Retinal pigment epithelial cell (primary cell): ENCODE data around the gene CAVIN1.

Experiments
- DNase-seq: peaks from one replicate; pipeline ENCODE4 v3.0.0-alpha.2; 2010; ENCODE audit warnings: low read depth
- H3K4me3 ChIP-seq: 2 replicates; pipeline ENCODE4 v1.5.1; 2011; ENCODE audit warnings: mild to moderate bottlenecking, low read length, control low read depth, moderate library complexity
- TF ChIP-seq, protein P1 (sequence below): conservative IDR thresholded peaks from 2 replicates; pipeline ENCODE4 v1.5.1; 2011; ENCODE audit warnings: low read depth, low read length, control low read depth, inconsistent platforms

Gene CAVIN1

DNA sequence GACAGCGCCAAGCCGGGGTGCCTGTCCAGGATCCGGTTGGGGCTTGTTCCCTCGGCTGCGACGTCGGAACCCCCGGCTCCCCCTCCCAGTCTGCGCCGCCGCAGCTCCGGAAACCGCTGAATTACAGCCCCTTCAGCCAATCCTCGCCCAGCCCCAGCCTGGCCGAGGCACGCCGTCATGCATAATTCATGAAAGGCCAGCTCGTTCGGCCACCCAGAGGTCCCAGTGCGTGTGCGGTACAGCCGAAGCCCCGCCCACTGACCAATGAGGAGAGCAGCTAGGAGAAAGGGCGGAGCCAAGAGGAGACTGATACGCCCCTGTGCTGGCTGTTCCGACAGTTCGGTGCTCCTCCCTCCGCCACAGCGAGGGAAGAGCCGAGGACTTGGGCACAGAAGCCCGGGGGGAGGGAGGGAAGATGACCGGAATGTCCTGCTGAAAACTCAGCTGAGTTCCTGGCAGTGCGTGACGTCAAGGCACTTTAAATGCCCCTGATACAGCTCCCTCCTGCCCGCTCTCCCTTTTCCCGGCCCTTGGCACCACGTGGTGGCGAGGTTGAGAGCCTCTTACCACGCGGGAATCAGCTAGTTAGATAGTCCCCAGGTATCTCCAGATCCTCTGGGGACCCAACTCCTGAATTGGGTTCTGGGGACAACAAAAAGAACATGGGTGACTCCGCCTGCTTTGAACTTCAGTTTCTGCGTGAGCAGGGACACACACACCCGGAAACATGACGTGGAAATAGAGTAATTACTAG lies 34.5 kb downstream of the CAVIN1 start, which contains the start of gene STAT3:
TSS of gene STAT3 (minus strand) at position 62 of the 754 bp plus-strand sequence. CDS start 39,926 bp downstream, outside the sequence.
- TF ChIP-seq, protein P1, sequence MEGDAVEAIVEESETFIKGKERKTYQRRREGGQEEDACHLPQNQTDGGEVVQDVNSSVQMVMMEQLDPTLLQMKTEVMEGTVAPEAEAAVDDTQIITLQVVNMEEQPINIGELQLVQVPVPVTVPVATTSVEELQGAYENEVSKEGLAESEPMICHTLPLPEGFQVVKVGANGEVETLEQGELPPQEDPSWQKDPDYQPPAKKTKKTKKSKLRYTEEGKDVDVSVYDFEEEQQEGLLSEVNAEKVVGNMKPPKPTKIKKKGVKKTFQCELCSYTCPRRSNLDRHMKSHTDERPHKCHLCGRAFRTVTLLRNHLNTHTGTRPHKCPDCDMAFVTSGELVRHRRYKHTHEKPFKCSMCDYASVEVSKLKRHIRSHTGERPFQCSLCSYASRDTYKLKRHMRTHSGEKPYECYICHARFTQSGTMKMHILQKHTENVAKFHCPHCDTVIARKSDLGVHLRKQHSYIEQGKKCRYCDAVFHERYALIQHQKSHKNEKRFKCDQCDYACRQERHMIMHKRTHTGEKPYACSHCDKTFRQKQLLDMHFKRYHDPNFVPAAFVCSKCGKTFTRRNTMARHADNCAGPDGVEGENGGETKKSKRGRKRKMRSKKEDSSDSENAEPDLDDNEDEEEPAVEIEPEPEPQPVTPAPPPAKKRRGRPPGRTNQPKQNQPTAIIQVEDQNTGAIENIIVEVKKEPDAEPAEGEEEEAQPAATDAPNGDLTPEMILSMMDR = no peak
- H3K4me3 ChIP-seq = peak within 1 kb of the TSS; percentile 91
- DNase-seq = peak; percentile 97

DNA sequence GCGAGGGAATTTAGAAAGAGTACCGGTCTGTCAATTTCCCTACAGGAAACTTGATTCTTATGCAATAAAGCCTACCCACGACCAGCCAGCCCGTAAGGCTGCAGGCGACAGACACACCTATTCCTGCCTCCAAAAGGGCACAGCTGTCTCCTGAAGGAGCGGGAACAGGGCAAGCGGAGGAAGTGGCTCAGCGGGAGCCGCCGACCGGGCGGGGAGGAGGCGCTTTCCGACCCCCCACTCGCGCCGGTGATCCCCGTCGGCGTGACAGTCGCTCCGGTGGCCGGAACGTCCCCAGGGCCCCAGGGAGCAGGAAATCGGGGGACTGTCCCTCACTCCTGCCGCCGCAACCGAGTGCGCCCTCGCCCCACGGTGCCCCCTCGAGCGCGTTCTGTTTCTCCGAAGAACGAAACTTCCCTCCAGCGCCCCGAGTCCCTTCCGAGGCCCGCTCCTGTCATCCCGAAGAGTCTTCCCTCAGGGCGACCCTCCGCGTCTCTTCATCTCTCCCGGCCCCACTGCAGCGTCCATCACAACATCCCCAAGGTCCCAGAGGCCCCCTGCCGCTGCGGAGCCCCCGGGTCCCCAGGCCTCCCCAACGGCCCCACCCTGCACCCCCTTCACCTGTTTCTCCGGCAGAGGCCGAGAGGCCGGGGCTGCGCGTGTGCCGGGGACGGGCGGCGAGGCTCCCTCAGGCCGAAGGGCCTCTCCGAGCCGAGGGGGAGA lies 35.2 kb downstream of the CAVIN1 start:
- H3K4me3 ChIP-seq = peak overlapping the region; percentile 91
- DNase-seq = no peak
- TF ChIP-seq, protein P1 = no peak

DNA sequence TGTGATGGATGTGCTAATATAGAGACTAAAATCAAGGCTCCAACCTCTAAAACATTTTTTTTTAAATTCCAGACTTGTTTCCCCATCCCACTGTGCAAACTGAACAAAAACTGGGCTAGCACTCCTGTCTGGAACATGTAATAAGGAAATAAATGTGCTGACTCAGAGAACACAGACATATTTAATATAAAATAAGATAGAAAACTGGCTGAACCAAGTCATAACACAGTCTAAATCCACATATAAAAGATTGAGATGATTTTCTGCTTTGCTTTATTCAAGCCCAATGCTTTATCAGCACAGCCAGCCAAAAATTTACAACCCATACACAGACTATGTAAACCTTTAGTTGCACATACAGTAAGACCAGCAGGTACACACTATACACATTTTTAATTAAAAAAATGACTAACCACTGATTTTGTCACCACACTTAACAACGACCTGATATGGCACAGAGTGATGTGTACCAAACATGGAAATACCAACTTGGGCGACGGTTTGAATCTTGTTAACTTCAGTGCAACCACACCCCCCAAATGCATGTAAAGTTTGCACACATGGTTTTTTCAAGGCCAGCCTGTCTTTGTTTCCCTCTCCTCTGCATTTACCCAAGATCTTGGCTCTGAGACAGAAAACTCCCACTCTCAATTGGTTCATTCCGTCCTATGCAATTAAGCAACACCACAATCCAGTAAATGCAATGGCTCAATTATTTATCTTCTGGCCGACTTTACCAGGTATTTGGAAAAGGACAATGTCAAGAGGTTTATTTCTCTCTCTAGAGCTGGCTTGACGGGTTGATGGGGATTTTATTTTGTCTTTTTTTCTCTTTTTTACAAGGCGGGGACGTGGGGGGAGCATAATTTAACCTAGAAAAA lies 36.0 kb downstream of the CAVIN1 start:
- TF ChIP-seq, protein P1 = no peak
- DNase-seq = no peak
- peak overlapping the region; percentile 91 for H3K4me3 ChIP-seq

DNA sequence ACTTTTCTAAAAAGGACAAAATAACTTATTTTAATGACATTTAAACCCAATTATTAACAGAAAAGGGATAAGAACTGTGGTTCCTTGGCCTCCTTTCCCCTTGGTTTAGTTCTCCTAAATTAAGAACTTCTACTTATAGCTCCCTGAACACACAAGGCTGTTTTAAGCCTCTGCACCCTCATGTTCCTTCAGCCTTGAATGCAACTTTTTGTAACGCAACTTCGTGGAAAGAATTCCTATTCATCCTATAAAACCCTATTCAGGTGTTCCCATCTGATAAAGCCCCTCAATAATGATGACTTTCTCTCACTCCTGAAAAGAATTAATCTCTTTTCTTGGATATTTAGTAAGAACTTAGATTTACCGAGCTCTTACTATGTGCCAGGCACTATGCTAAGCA lies 41.2 kb downstream of the CAVIN1 start:
- no peak for DNase-seq
- H3K4me3 ChIP-seq = no peak overlapping the region
- TF ChIP-seq, protein P1 = no peak

DNA sequence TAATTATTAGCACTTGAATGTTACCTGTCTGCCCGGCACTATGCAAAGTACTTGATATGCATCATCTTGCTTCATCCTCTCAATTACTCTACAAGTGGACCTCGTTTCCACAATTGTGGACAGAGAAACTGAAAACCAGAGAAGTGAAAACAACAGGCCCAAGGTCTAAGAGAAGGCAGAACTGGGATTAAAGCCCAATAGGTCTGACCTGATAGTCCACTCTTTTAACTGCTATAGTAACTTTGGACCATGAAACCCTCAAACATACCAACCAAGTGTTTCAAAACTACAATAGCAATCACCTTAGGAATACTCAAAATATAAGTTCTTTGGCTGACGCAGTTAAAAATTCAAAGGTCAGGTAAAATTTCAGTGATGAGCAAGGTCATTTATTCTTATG lies 42.1 kb downstream of the CAVIN1 start:
- TF ChIP-seq, protein P1 = no peak
- H3K4me3 ChIP-seq = no peak overlapping the region
- no peak for DNase-seq

DNA sequence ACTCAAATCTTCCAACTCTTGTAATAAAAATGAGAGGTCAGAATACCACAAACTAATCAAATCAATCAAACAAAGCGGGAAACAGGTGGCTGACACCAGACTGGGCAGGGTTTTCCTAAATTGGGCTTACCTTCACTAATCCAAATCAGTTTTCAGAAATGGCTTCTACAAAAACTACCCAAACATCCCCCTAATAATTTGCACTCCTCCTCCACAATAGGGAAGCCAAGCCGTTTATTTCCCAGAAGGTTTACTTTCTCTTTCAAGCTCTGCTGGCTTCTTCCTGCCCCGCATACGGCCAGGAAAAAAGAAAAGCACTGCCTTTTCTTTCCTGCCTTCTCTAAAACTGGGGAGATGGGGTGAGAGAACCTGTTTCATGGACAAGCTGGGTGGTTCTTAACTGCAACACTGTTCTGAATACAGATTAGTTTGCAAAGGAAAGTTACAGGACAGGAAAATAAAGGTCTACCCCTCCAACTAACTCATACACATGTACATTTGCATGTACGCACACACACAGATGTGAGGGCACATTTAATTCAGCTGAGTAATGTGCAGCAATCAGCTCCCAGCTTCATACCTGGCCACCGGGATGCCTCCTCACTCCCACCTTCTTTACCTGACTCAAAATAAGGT lies 44.0 kb downstream of the CAVIN1 start:
- H3K4me3 ChIP-seq = no peak overlapping the region
- TF ChIP-seq, protein P1 = no peak
- no peak for DNase-seq
